GM12891 (cell line): ENCODE results near the gene CHMP6.

Experiments used
- PAX5 ChIP-seq: IDR thresholded peaks from 2 replicates; pipeline ENCODE4 v1.6.1; 2011; ENCODE audit warnings: low read length, moderate library complexity, mild to moderate bottlenecking; ENCODE audit not compliant: insufficient read depth, severe bottlenecking
- POLR2A ChIP-seq: IDR thresholded peaks from 2 replicates; pipeline ENCODE4 v1.6.1; 2011; ENCODE audit warnings: low read depth, low read length, control low read depth
- POLR2AphosphoS5 ChIP-seq: IDR thresholded peaks from 2 replicates; pipeline ENCODE4 v1.6.1; 2011; ENCODE audit warnings: low read depth, low read length, control low read depth
- POU2F2 ChIP-seq: IDR thresholded peaks from 2 replicates; pipeline ENCODE4 v1.6.1; 2011; ENCODE audit warnings: low read depth, mild to moderate bottlenecking, control low read depth, low read length, moderate library complexity
- SPI1 ChIP-seq: IDR thresholded peaks from 2 replicates; pipeline ENCODE4 v1.6.1; 2011; ENCODE audit warnings: low read depth, low read length, control low read depth
- TAF1 ChIP-seq: IDR thresholded peaks from 2 replicates; pipeline ENCODE4 v1.6.1; 2011; ENCODE audit warnings: low read depth, low read length, control low read depth

- TF ChIP-seq POLR2AphosphoS5 (no peak), POLR2A (no peak), TAF1 (no peak), SPI1 (no peak), PAX5 (no peak), POU2F2 (no peak)
Observed at GRCh38 chr17:80986816-80987475, 4.7 kb upstream of the CHMP6 start.
